ENCODE measurements around the gene PACS1. TPM values are rescaled to one million over a fixed set of nuclear protein-coding genes. Genes with fewer than 3 reads are reported as not detected.

PACS1 gene
- total and polyA plus RNA-seq, 2 donors (not counting 1 experiment from before 2014, with no cell fraction given), result 131 to 303 TPM

DNA sequence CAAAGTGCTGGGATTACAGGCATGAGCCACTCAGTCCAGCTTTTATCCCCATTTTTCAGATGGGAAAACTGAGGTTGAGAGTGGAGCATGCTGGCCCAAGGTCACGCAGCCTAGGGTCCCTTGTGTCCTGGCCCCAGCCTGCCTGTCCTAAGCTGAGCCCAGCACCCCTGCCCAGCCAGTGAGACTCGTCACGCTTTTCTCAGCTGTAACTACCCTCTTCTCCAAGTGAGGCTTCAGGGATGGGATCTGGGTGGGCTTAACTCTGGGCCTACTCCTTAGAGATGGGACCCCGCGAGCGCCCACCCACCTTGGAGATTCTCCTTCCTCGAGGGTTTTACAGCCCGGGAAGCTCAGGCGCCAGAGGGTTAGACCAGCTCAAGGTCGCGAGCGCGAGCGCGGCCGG is 221.2 kb downstream of the PACS1 start:
- TF ChIP-seq, protein P1, sequence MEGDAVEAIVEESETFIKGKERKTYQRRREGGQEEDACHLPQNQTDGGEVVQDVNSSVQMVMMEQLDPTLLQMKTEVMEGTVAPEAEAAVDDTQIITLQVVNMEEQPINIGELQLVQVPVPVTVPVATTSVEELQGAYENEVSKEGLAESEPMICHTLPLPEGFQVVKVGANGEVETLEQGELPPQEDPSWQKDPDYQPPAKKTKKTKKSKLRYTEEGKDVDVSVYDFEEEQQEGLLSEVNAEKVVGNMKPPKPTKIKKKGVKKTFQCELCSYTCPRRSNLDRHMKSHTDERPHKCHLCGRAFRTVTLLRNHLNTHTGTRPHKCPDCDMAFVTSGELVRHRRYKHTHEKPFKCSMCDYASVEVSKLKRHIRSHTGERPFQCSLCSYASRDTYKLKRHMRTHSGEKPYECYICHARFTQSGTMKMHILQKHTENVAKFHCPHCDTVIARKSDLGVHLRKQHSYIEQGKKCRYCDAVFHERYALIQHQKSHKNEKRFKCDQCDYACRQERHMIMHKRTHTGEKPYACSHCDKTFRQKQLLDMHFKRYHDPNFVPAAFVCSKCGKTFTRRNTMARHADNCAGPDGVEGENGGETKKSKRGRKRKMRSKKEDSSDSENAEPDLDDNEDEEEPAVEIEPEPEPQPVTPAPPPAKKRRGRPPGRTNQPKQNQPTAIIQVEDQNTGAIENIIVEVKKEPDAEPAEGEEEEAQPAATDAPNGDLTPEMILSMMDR (IDR thresholded peaks at IDR 0.05), result no peak
- no peak for TF ChIP-seq EZH2 (IDR thresholded peaks at IDR 0.05; ENCODE audit: borderline replicate concordance, insufficient read depth, low read depth, low read length, poor library complexity, severe bottlenecking)
- Histone ChIP-seq H3K27me3 (replicated peaks in 1 of 4; ENCODE audit: control extremely low read depth in 1 of 4, control insufficient read depth in 3 of 4, insufficient read depth in 4 of 4, low read length in 3 of 4) (peaks cover 2 to 33% (median 15%) of the 10 kb centered on the region in 4 experiments), H3K36me3 (replicated peaks in 1 of 2; ENCODE audit: control extremely low read depth in 1 of 2, control insufficient read depth in 1 of 2, extremely low read depth in 1 of 2, insufficient read depth in 2 of 2, low read length in 1 of 2) (no peaks in the 10 kb centered on the region), H3K4me3 (ENCODE audit: control extremely low read depth in 1 of 5, extremely low read depth in 1 of 5, insufficient read depth in 1 of 5, low read depth in 2 of 5, low read length in 4 of 5) (peak overlapping the region in 3 of 5 experiments; percentile 18 to 53 (median 35)), H3K4me2 (replicated peaks; ENCODE audit: low read depth, low read length, poor library complexity, severe bottlenecking) (peak overlapping the region; percentile 96), H3K79me2 (ENCODE audit: control insufficient read depth, insufficient read depth, low read length) (peaks cover 24% of the 10 kb centered on the region), H3K9me3 (ENCODE audit: control extremely low read depth in 1 of 3, control insufficient read depth in 2 of 3, insufficient read depth in 1 of 3, low read length in 2 of 3) (peaks cover 0 to 4% (median 0%) of the 10 kb centered on the region in 3 donors), H3K4me1 (ENCODE audit: control insufficient read depth in 2 of 2, insufficient read depth in 2 of 2, low read length in 2 of 2) (peaks cover 34 to 39% of the 10 kb centered on the region in 2 donors), H3K27ac (ENCODE audit: low read length in 2 of 2) (no peak overlapping the region), H4K20me1 (ENCODE audit: control insufficient read depth, insufficient read depth, low read length, poor library complexity, severe bottlenecking) (peaks cover 12% of the 10 kb centered on the region), H3K9ac (ENCODE audit: low read length) (peak overlapping the region; percentile 37), H2AFZ (ENCODE audit: insufficient read depth, low read depth, low read length, poor library complexity, severe bottlenecking) (peak overlapping the region; percentile 71)
- ChIA-PET CTCF (interaction anchor here (1.2 to 1.5 kb wide), 4 partner anchors 9 to 95 kb away, joined by 4 to 5 read pairs (median 4); no protein-coding TSS in a partner anchor), POLR2A (no interaction called here)
- no peak for DNase-seq
- Mint-ChIP-seq H3K4me3 (peak overlapping the region; percentile 95), H3K9me3 (ENCODE audit: insufficient read depth) (no peaks in the 10 kb centered on the region), H3K4me1 (peaks cover 37% of the 10 kb centered on the region), H3K27me3 (peaks cover 16% of the 10 kb centered on the region), H3K27ac (no peak overlapping the region)
- WGBS (ENCODE audit: insufficient coverage), result 25% methylated on average over 16 of the region's 16 CpGs
- intact Hi-C loops (cut with micrococcal nuclease), result no loop called here
- ATAC-seq (ENCODE audit: low read depth), result no peak

DNA sequence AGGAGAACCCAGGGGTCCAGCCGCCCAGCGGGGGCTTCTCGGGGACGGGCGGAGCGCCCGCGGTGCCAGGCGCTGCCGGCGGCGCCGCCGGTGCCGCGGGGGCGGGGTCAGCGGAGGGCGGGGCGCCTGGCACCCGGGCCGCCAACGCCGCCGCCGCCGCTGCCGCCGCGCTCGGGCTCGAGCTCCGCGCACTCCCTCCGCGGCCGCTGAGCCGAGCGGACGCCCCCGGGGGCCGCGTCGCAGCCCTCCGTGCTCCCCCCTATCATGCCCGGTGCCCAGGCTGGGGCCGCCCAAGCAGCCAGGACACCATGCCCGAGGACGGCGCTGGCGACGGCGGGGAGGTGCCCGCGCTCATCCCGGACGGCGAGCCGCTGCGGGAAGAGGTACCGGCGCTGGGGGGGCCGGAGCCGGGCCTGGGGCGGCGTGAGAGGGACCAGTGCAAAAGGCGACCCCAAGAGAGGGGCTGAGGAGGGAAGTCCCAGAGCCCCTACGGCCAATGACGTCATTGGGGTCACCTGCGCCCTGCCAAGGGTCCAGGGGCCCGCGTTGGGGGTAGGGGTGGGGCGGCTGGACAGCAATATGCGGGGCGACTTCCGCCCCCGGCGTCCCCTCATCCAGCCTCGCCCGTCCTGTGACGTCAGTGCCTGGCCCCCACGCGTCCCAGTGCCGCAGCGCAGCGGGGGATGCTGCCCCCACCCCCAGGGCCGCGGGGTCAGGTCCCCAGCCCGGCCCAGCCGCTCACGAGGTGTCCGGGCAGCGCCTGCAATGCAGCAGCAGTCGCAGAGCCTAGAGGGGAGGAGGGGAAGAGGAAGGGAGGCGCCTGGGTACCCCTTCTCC is 221.9 kb downstream of the PACS1 start, which contains the start of gene TMEM151A:
TMEM151A (plus strand) TSS at position 189 of the 837 bp plus-strand sequence; CDS start at position 309, 120 bp downstream.
- peak within 1 kb of the TSS; percentile 96 for H3K4me2 ChIP-seq (replicated peaks; ENCODE audit: low read depth, low read length, poor library complexity, severe bottlenecking)
- intact Hi-C loops (cut with micrococcal nuclease), result no loop called here
- H3K9ac ChIP-seq (ENCODE audit: low read length), result peak within 1 kb of the TSS; percentile 58
- peaks cover 34 to 39% of the 10 kb centered on the region in 2 donors for H3K4me1 ChIP-seq (ENCODE audit: control insufficient read depth in 2 of 2, insufficient read depth in 2 of 2, low read length in 2 of 2)
- Mint-ChIP-seq H3K4me1 (peaks cover 34% of the 10 kb centered on the region), H3K9me3 (ENCODE audit: insufficient read depth) (no peaks in the 10 kb centered on the region), H3K27ac (no peak within 1 kb of the TSS), H3K4me3 (peak within 1 kb of the TSS; percentile 95), H3K27me3 (peaks cover 18% of the 10 kb centered on the region)
- H3K79me2 ChIP-seq (ENCODE audit: control insufficient read depth, insufficient read depth, low read length), result peaks cover 19% of the 10 kb centered on the region
- no peaks in the 10 kb centered on the region for H3K36me3 ChIP-seq (replicated peaks in 1 of 2; ENCODE audit: control extremely low read depth in 1 of 2, control insufficient read depth in 1 of 2, extremely low read depth in 1 of 2, insufficient read depth in 2 of 2, low read length in 1 of 2)
- DNase-seq (peak; percentile 62), ATAC-seq (ENCODE audit: low read depth) (no peak)
- CTCF ChIA-PET, result interaction anchor here (1.2 to 1.5 kb wide), 4 partner anchors 9 to 94 kb away, joined by 4 to 5 read pairs (median 4); no protein-coding TSS in a partner anchor
- peak within 1 kb of the TSS in 3 of 5 experiments; percentile 50 to 55 (median 53) for H3K4me3 ChIP-seq (ENCODE audit: control extremely low read depth in 1 of 5, extremely low read depth in 1 of 5, insufficient read depth in 1 of 5, low read depth in 2 of 5, low read length in 4 of 5)
- H3K27me3 ChIP-seq (replicated peaks in 1 of 4; ENCODE audit: control extremely low read depth in 1 of 4, control insufficient read depth in 3 of 4, insufficient read depth in 4 of 4, low read length in 3 of 4), result peaks cover 2 to 33% (median 15%) of the 10 kb centered on the region in 4 experiments
- peak within 1 kb of the TSS; percentile 71 for H2AFZ ChIP-seq (ENCODE audit: insufficient read depth, low read depth, low read length, poor library complexity, severe bottlenecking)
- H4K20me1 ChIP-seq (ENCODE audit: control insufficient read depth, insufficient read depth, low read length, poor library complexity, severe bottlenecking), result peaks cover 12% of the 10 kb centered on the region
- peaks cover 0 to 4% (median 0%) of the 10 kb centered on the region in 3 donors for H3K9me3 ChIP-seq (ENCODE audit: control extremely low read depth in 1 of 3, control insufficient read depth in 2 of 3, insufficient read depth in 1 of 3, low read length in 2 of 3)
- no peak within 1 kb of the TSS for H3K27ac ChIP-seq (ENCODE audit: low read length in 2 of 2)
- POLR2A ChIA-PET, result no interaction called here
- TF ChIP-seq EZH2 (IDR thresholded peaks at IDR 0.05; ENCODE audit: borderline replicate concordance, insufficient read depth, low read depth, low read length, poor library complexity, severe bottlenecking), result no peak
- TF ChIP-seq, protein P1 (IDR thresholded peaks at IDR 0.05), result no peak
- 3% methylated on average over 95 of the region's 95 CpGs for WGBS (ENCODE audit: insufficient coverage)
